HL-60 (cell line): Measurements from ENCODE around the gene SLAIN2.

ENCODE experiments used
- DNase-seq, 2 experiments: peaks; one replicate each; pipeline ENCODE4 v3.0.0-alpha.2; 2010 to 2020; ENCODE audit warnings: low read depth in 1 of 2, low spot score in 1 of 2
- H3K27ac ChIP-seq: fragments of 250-450 bp; sonication (Bioruptor Pico); replicated peaks from 2 replicates; pipeline ENCODE4 v1.5.1; 2020; ENCODE audit warnings: mild to moderate bottlenecking, moderate library complexity
- H3K27me3 ChIP-seq: fragments of 250-450 bp; sonication (Bioruptor Pico); 2 replicates; pipeline ENCODE4 v1.5.1; 2021; ENCODE audit warnings: mild to moderate bottlenecking, moderate library complexity; ENCODE audit not compliant: insufficient read depth, poor library complexity, severe bottlenecking
- H3K4me3 ChIP-seq: replicated peaks from 2 replicates; pipeline ENCODE4 v1.5.1; 2011; ENCODE audit warnings: mild to moderate bottlenecking, control low read depth, low read length; ENCODE audit not compliant: insufficient read depth
- GABPA ChIP-seq: IDR thresholded peaks from 2 replicates; pipeline ENCODE4 v1.6.1; 2012; ENCODE audit warnings: low read depth
- POLR2AphosphoS5 ChIP-seq: IDR thresholded peaks from 2 replicates; pipeline ENCODE4 v1.6.1; 2012; ENCODE audit warnings: low read depth
- SPI1 ChIP-seq: IDR thresholded peaks from 2 replicates; pipeline ENCODE4 v1.6.1; 2012; ENCODE audit warnings: low read depth, mild to moderate bottlenecking, borderline replicate concordance
- TF ChIP-seq, protein P1 (sequence below): IDR thresholded peaks from 2 replicates; pipeline ENCODE4 v1.6.1; 2012; ENCODE audit warnings: low read depth; ENCODE audit not compliant: insufficient replicate concordance
- TF ChIP-seq, protein P2 (sequence below): IDR thresholded peaks from one replicate; pipeline ENCODE4 v1.5.1; 2011; ENCODE audit warnings: low read length, control low read depth, inconsistent platforms; ENCODE audit not compliant: insufficient read depth

SLAIN2 gene

DNA sequence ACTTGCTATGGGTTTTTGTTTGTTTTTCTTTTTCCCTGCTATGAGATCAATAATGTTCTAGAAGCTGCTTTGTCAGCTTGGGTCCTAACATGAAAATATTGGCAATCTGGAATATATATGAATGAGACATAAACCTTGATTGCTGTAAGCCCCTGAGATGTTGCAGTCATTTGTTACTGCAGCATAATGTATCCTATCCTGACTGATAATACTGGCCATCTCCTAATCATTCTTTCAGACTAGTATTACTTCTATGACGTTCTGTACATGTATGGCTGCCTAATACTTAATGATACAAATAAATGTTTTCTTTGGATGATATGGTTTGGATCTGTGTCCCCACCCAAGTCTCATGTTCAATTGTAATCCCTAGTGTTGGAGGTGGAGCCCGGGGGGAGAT is 19.3 kb upstream of the SLAIN2 start:
- TF ChIP-seq, protein P1, sequence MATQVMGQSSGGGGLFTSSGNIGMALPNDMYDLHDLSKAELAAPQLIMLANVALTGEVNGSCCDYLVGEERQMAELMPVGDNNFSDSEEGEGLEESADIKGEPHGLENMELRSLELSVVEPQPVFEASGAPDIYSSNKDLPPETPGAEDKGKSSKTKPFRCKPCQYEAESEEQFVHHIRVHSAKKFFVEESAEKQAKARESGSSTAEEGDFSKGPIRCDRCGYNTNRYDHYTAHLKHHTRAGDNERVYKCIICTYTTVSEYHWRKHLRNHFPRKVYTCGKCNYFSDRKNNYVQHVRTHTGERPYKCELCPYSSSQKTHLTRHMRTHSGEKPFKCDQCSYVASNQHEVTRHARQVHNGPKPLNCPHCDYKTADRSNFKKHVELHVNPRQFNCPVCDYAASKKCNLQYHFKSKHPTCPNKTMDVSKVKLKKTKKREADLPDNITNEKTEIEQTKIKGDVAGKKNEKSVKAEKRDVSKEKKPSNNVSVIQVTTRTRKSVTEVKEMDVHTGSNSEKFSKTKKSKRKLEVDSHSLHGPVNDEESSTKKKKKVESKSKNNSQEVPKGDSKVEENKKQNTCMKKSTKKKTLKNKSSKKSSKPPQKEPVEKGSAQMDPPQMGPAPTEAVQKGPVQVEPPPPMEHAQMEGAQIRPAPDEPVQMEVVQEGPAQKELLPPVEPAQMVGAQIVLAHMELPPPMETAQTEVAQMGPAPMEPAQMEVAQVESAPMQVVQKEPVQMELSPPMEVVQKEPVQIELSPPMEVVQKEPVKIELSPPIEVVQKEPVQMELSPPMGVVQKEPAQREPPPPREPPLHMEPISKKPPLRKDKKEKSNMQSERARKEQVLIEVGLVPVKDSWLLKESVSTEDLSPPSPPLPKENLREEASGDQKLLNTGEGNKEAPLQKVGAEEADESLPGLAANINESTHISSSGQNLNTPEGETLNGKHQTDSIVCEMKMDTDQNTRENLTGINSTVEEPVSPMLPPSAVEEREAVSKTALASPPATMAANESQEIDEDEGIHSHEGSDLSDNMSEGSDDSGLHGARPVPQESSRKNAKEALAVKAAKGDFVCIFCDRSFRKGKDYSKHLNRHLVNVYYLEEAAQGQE = no peak
- TF ChIP-seq POLR2AphosphoS5 (no peak), SPI1 (no peak)
- H3K27ac ChIP-seq = no peak overlapping the region
- no peaks in the 10 kb centered on the region for H3K27me3 ChIP-seq
- DNase-seq = no peak
- H3K4me3 ChIP-seq = no peak overlapping the region

DNA sequence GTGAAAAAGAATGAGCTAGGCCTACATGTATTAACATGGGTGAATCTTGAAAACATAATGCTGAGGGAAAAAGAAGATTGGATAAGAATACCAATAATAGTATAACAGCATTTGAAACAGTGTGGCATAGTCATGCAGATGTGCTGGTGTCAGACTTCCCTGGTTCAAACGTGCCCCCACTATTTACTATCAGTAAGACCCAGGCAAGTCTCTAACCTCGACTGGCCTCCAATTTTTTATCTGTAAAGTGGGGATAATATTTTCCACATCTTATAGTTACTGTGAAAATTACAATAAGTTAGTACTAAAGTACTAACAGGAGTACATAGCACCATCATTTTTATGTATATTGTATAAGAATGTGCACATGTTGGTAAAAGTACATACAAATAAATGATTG is 17.0 kb upstream of the SLAIN2 start:
- H3K27me3 ChIP-seq = no peaks in the 10 kb centered on the region
- H3K27ac ChIP-seq = no peak overlapping the region
- TF ChIP-seq SPI1 (no peak), GABPA (no peak), POLR2AphosphoS5 (no peak)
- TF ChIP-seq, protein P1 = no peak
- TF ChIP-seq, protein P2, sequence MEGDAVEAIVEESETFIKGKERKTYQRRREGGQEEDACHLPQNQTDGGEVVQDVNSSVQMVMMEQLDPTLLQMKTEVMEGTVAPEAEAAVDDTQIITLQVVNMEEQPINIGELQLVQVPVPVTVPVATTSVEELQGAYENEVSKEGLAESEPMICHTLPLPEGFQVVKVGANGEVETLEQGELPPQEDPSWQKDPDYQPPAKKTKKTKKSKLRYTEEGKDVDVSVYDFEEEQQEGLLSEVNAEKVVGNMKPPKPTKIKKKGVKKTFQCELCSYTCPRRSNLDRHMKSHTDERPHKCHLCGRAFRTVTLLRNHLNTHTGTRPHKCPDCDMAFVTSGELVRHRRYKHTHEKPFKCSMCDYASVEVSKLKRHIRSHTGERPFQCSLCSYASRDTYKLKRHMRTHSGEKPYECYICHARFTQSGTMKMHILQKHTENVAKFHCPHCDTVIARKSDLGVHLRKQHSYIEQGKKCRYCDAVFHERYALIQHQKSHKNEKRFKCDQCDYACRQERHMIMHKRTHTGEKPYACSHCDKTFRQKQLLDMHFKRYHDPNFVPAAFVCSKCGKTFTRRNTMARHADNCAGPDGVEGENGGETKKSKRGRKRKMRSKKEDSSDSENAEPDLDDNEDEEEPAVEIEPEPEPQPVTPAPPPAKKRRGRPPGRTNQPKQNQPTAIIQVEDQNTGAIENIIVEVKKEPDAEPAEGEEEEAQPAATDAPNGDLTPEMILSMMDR = no peak
- DNase-seq = no peak
- H3K4me3 ChIP-seq = no peak overlapping the region

DNA sequence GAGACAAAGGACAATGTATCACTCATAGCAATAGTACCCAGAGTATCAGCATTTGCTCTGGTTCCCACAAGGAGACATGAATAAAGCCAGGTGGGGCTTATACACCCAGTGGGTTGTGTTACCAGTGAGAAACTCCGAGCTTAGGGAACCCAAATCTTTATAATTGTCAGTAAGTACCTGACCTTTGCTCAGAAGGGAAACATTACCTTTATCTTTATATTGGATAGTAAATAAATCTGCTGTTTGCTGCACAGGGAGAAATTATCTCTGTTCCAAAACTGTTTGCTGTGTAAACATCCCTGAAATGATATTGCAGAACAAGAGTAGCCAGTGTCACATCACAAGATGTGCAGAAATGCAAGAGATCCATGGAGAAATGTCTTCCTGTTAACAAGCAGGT is 12.1 kb upstream of the SLAIN2 start:
- no peak for DNase-seq
- no peak overlapping the region for H3K4me3 ChIP-seq
- no peak overlapping the region for H3K27ac ChIP-seq

More for the DNA sequence above, 12.1 kb upstream of the SLAIN2 start:
- H3K27me3 ChIP-seq = no peaks in the 10 kb centered on the region
- TF ChIP-seq POLR2AphosphoS5 (no peak), GABPA (no peak), SPI1 (no peak)
- TF ChIP-seq, protein P1 = no peak
- TF ChIP-seq, protein P2 = no peak
